SK-N-SH treated with all-trans-retinoic acid at 6 μM for 48 hours (cell line): ENCODE measurements around the gene PEX7.

Experiments used
- ATAC-seq: fragments of 200-7000 bp; cut with Tn5 transposase; 3 replicates; pipeline ENCODE4 v1.9.1; 2020; ENCODE audit warnings: mild to moderate bottlenecking, moderate library complexity
- ARNTL ChIP-seq: fragments of 450-650 bp; formaldehyde crosslinking; IDR thresholded peaks from 2 replicates; pipeline ENCODE4 v1.5.0; 2020; ENCODE audit warnings: low read depth, mild to moderate bottlenecking, moderate library complexity, borderline replicate concordance
- BACH2 ChIP-seq: fragments of 250-450 bp; sonication (Bioruptor Pico); IDR thresholded peaks from 2 replicates; pipeline ENCODE4 v1.9.0; 2021; ENCODE audit warnings: mild to moderate bottlenecking, borderline replicate concordance
- CSDC2 ChIP-seq: fragments of 250-450 bp; sonication (Bioruptor Pico); IDR thresholded peaks from 2 replicates; pipeline ENCODE4 v1.5.0; 2020; ENCODE audit warnings: mild to moderate bottlenecking, moderate library complexity
- ESRRG ChIP-seq: fragments of 250-450 bp; sonication (Bioruptor Pico); IDR thresholded peaks from 2 replicates; pipeline ENCODE4 v1.6.1; 2021; ENCODE audit warnings: mild to moderate bottlenecking
- GLIS3 ChIP-seq: fragments of 250-450 bp; sonication (Bioruptor Pico); IDR thresholded peaks from 2 replicates; pipeline ENCODE4 v1.5.0; 2020; ENCODE audit warnings: mild to moderate bottlenecking, moderate library complexity
- ISL1 ChIP-seq: fragments of 250-450 bp; sonication (Bioruptor Pico); IDR thresholded peaks from 2 replicates; pipeline ENCODE4 v2.1.2; 2022; ENCODE audit warnings: mild to moderate bottlenecking, moderate library complexity
- PPARA ChIP-seq: fragments of 250-450 bp; sonication (Bioruptor Pico); IDR thresholded peaks from 2 replicates; pipeline ENCODE4 v1.5.0; 2020; ENCODE audit warnings: mild to moderate bottlenecking, borderline replicate concordance
- RARB ChIP-seq: fragments of 250-450 bp; sonication (Bioruptor Pico); IDR thresholded peaks from 2 replicates; pipeline ENCODE4 v1.8.0; 2021; ENCODE audit warnings: mild to moderate bottlenecking, moderate library complexity
- SNAI2 ChIP-seq: fragments of 250-450 bp; sonication (Bioruptor Pico); IDR thresholded peaks from 2 replicates; pipeline ENCODE4 v1.5.0; 2020; ENCODE audit warnings: mild to moderate bottlenecking, moderate library complexity
- TCF4 ChIP-seq: fragments of 250-450 bp; sonication (Bioruptor Pico); IDR thresholded peaks from 2 replicates; pipeline ENCODE4 v1.8.0; 2021; ENCODE audit warnings: mild to moderate bottlenecking, moderate library complexity, borderline replicate concordance
- TOX ChIP-seq: fragments of 250-450 bp; sonication (Bioruptor Pico); IDR thresholded peaks from 2 replicates; pipeline ENCODE4 v1.8.0; 2021; ENCODE audit warnings: mild to moderate bottlenecking, moderate library complexity, borderline replicate concordance
- ZC3H10 ChIP-seq: fragments of 250-450 bp; sonication (Bioruptor Pico); IDR thresholded peaks from 2 replicates; pipeline ENCODE4 v1.5.1; 2021; ENCODE audit warnings: mild to moderate bottlenecking, moderate library complexity
- ZFP3 ChIP-seq: fragments of 250-450 bp; sonication (Bioruptor Pico); IDR thresholded peaks from 2 replicates; pipeline ENCODE4 v1.5.0; 2020; ENCODE audit warnings: mild to moderate bottlenecking, moderate library complexity
- ZFP30 ChIP-seq: fragments of 450-650 bp; formaldehyde crosslinking; IDR thresholded peaks from 2 replicates; pipeline ENCODE4 v1.5.0; 2022; ENCODE audit warnings: mild to moderate bottlenecking, moderate library complexity
- ZNF70 ChIP-seq: fragments of 450-650 bp; formaldehyde crosslinking; IDR thresholded peaks from 2 replicates; pipeline ENCODE4 v1.5.0; 2020; ENCODE audit warnings: mild to moderate bottlenecking, moderate library complexity
- TF ChIP-seq, protein P1 (sequence below): fragments of 250-450 bp; sonication (Bioruptor Pico); IDR thresholded peaks from 2 replicates; pipeline ENCODE4 v1.8.0; 2021; ENCODE audit warnings: low read depth, mild to moderate bottlenecking, moderate library complexity, borderline replicate concordance
- TF ChIP-seq, protein P2 (sequence below): fragments of 250-450 bp; sonication (Bioruptor Pico); IDR thresholded peaks from 2 replicates; pipeline ENCODE4 v1.5.0; 2020; ENCODE audit warnings: mild to moderate bottlenecking, moderate library complexity
- TF ChIP-seq, protein P3 (sequence below): fragments of 250-450 bp; sonication (Bioruptor Pico); IDR thresholded peaks from 2 replicates; pipeline ENCODE4 v1.5.1; 2021; ENCODE audit warnings: mild to moderate bottlenecking, moderate library complexity
- TF ChIP-seq, protein P4 (sequence below): fragments of 250-450 bp; sonication (Bioruptor Pico); IDR thresholded peaks from 2 replicates; pipeline ENCODE4 v1.5.1; 2020; ENCODE audit warnings: low read depth, mild to moderate bottlenecking, moderate library complexity

The PEX7 gene

DNA sequence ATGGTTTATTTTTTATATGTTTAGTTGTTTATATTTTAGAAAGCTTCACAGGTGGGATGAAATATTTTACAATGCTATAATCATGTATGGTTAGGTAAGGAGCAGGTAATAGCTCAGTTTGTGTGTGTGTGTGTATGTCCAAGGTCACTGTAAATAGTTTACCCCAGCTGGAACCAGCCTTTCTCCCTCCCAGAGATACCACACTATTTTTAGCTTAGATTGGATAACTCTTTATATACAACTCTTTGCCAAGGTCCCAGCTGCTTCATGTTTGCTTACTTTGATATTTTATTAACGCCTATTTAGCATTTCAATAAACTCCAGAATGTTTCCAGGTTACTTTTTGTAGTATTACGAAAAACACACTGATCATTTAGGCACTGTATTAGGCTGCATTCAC, 1.8 kb upstream of the PEX7 start (continued):
- TF ChIP-seq, protein P1, sequence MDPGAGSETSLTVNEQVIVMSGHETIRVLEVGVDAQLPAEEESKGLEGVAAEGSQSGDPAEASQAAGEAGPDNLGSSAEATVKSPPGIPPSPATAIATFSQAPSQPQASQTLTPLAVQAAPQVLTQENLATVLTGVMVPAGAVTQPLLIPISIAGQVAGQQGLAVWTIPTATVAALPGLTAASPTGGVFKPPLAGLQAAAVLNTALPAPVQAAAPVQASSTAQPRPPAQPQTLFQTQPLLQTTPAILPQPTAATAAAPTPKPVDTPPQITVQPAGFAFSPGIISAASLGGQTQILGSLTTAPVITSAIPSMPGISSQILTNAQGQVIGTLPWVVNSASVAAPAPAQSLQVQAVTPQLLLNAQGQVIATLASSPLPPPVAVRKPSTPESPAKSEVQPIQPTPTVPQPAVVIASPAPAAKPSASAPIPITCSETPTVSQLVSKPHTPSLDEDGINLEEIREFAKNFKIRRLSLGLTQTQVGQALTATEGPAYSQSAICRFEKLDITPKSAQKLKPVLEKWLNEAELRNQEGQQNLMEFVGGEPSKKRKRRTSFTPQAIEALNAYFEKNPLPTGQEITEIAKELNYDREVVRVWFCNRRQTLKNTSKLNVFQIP = no peak
- TF ChIP-seq CSDC2 (CRISPR knock-in tag) (no peak), SNAI2 (CRISPR knock-in tag) (no peak), TCF4 (no peak), ZFP3 (no peak)

DNA sequence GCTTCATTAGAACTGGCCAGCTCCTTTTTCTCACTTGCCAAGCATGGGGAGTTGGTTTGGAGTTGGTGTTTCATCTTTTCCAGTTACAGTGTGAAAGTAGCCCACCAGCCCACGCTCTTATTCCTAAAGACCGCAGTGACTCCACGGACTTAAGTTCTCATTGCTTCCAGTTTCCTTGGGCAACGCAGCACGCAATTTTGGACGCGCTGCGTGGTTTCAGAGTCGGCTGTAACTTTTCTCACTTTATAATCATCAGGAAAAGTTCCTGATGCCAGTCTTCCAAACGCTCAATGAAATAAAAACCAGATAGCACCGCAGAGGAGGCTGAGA, 381 bp upstream of the PEX7 start:
- peak; percentile 34 for ATAC-seq
- TF ChIP-seq TOX (no peak), PPARA (CRISPR knock-in tag) (no peak), CSDC2 (CRISPR knock-in tag) (no peak), GLIS3 (no peak), ZC3H10 (CRISPR knock-in tag) (no peak), ISL1 (CRISPR knock-in tag) (no peak), ZFP30 (CRISPR knock-in tag) (no peak), RARB (no peak), ARNTL (CRISPR knock-in tag) (no peak), BACH2 (CRISPR knock-in tag) (no peak), ZNF70 (CRISPR knock-in tag) (no peak), ESRRG (CRISPR knock-in tag) (no peak)
- TF ChIP-seq, protein P2, sequence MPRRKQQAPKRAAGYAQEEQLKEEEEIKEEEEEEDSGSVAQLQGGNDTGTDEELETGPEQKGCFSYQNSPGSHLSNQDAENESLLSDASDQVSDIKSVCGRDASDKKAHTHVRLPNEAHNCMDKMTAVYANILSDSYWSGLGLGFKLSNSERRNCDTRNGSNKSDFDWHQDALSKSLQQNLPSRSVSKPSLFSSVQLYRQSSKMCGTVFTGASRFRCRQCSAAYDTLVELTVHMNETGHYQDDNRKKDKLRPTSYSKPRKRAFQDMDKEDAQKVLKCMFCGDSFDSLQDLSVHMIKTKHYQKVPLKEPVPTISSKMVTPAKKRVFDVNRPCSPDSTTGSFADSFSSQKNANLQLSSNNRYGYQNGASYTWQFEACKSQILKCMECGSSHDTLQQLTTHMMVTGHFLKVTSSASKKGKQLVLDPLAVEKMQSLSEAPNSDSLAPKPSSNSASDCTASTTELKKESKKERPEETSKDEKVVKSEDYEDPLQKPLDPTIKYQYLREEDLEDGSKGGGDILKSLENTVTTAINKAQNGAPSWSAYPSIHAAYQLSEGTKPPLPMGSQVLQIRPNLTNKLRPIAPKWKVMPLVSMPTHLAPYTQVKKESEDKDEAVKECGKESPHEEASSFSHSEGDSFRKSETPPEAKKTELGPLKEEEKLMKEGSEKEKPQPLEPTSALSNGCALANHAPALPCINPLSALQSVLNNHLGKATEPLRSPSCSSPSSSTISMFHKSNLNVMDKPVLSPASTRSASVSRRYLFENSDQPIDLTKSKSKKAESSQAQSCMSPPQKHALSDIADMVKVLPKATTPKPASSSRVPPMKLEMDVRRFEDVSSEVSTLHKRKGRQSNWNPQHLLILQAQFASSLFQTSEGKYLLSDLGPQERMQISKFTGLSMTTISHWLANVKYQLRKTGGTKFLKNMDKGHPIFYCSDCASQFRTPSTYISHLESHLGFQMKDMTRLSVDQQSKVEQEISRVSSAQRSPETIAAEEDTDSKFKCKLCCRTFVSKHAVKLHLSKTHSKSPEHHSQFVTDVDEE = no peak
- TF ChIP-seq, protein P1 = no peak
- TF ChIP-seq, protein P3, sequence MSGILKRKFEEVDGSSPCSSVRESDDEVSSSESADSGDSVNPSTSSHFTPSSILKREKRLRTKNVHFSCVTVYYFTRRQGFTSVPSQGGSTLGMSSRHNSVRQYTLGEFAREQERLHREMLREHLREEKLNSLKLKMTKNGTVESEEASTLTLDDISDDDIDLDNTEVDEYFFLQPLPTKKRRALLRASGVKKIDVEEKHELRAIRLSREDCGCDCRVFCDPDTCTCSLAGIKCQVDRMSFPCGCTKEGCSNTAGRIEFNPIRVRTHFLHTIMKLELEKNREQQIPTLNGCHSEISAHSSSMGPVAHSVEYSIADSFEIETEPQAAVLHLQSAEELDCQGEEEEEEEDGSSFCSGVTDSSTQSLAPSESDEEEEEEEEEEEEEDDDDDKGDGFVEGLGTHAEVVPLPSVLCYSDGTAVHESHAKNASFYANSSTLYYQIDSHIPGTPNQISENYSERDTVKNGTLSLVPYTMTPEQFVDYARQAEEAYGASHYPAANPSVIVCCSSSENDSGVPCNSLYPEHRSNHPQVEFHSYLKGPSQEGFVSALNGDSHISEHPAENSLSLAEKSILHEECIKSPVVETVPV (CRISPR knock-in tag) = no peak
- TF ChIP-seq, protein P4, sequence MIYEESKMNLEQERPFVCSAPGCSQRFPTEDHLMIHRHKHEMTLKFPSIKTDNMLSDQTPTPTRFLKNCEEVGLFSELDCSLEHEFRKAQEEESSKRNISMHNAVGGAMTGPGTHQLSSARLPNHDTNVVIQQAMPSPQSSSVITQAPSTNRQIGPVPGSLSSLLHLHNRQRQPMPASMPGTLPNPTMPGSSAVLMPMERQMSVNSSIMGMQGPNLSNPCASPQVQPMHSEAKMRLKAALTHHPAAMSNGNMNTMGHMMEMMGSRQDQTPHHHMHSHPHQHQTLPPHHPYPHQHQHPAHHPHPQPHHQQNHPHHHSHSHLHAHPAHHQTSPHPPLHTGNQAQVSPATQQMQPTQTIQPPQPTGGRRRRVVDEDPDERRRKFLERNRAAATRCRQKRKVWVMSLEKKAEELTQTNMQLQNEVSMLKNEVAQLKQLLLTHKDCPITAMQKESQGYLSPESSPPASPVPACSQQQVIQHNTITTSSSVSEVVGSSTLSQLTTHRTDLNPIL (CRISPR knock-in tag) = no peak

DNA sequence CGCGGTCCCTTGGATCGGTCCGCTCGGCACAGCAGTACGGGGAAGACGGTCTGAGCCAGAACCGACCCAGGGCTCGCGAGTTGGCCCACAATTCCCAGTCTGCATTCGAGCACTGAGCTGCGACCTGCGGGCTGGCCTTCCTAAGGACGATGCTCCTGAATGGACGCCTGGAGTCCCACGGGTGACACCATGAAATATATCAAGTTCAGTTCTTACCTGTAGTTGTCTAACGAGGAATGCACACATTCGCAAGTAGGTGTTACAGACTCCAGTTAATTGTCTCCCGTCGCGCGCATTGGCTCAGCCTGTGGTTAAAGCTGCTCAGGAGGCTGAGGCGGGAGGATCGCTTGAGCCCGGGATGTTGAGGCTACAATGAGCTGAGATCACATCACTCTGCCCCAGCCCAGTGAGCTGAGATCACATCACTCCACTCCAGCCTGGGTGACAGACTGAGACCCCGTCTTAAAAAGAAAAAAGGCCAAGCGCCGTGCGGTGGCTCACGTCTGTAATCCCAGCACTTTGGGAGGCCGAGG, 802 bp downstream of the PEX7 start:
- no peak for ATAC-seq

More for the DNA sequence above, 802 bp downstream of the PEX7 start:
- TF ChIP-seq RARB (no peak), ZFP3 (no peak), TOX (no peak), GLIS3 (no peak), ESRRG (CRISPR knock-in tag) (no peak)
- TF ChIP-seq, protein P2 = no peak
